Mesenchymal stem cell (in vitro differentiated cells and primary cell): Measurements from ENCODE around the gene TBL3.

ENCODE experiments used
- DNase-seq: peaks from one replicate; pipeline ENCODE4 v3.0.0-alpha.2; 2013
- H2AFZ ChIP-seq: one replicate; pipeline ENCODE4 v1.6.1; 2013; ENCODE audit warnings: low read depth, mild to moderate bottlenecking, control low read depth, inconsistent platforms, low read length, moderate library complexity
- H2AK5ac ChIP-seq: 2 replicates; pipeline ENCODE4 v1.6.1; 2013; ENCODE audit warnings: low read length, moderate library complexity, mild to moderate bottlenecking, inconsistent platforms; ENCODE audit not compliant: severe bottlenecking
- H2BK120ac ChIP-seq: one replicate; pipeline ENCODE4 v1.6.1; 2013; ENCODE audit warnings: low read depth, mild to moderate bottlenecking, inconsistent platforms, low read length, moderate library complexity
- H2BK12ac ChIP-seq, 2 experiments: one replicate each; pipeline ENCODE4 v1.6.1; 2013; ENCODE audit warnings: inconsistent platforms in 2 of 2, low read length in 2 of 2, mild to moderate bottlenecking in 2 of 2, moderate library complexity in 2 of 2, control low read depth in 1 of 2
- H2BK15ac ChIP-seq: one replicate; pipeline ENCODE4 v1.6.1; 2013; ENCODE audit warnings: mild to moderate bottlenecking, low read depth, inconsistent platforms; ENCODE audit not compliant: poor library complexity, severe bottlenecking
- H2BK5ac ChIP-seq: 2 replicates; pipeline ENCODE4 v1.6.1; 2013; ENCODE audit warnings: low read depth, mild to moderate bottlenecking, low read length, control low read depth, inconsistent platforms; ENCODE audit not compliant: poor library complexity, severe bottlenecking
- H3K14ac ChIP-seq, 2 experiments: one replicate each; pipeline ENCODE4 v1.6.1; 2013; ENCODE audit warnings: inconsistent platforms in 2 of 2, low read length in 2 of 2, control low read depth in 1 of 2, mild to moderate bottlenecking in 1 of 2, moderate library complexity in 1 of 2
- H3K18ac ChIP-seq, 2 experiments: one replicate each; pipeline ENCODE4 v1.6.1; 2013; ENCODE audit warnings: inconsistent platforms in 2 of 2, low read length in 2 of 2, control low read depth in 1 of 2, low read depth in 1 of 2, mild to moderate bottlenecking in 1 of 2
- H3K23ac ChIP-seq, 2 experiments: one replicate each; pipeline ENCODE4 v1.6.1; 2013; ENCODE audit warnings: inconsistent platforms in 2 of 2, low read length in 2 of 2, mild to moderate bottlenecking in 2 of 2, moderate library complexity in 2 of 2, control low read depth in 1 of 2
- H3K27ac ChIP-seq: 2 replicates; pipeline ENCODE4 v1.5.1; 2013; ENCODE audit warnings: mild to moderate bottlenecking, moderate library complexity, low read length, control low read depth, inconsistent platforms; ENCODE audit not compliant: poor library complexity, severe bottlenecking
- H3K27me3 ChIP-seq, 2 experiments: 2 replicates each; pipeline versions ENCODE4 v1.6.1 to v1.7.0; 2013; ENCODE audit warnings: low read length in 2 of 2, mild to moderate bottlenecking in 2 of 2, moderate library complexity in 2 of 2, control low read depth in 1 of 2, inconsistent platforms in 1 of 2; ENCODE audit not compliant: control insufficient read depth in 1 of 2, insufficient read depth in 1 of 2
- H3K36me3 ChIP-seq, 2 experiments: 2 replicates each; pipeline versions ENCODE4 v1.6.1 to v1.7.0; 2013; ENCODE audit warnings: low read length in 2 of 2, control low read depth in 1 of 2, inconsistent platforms in 1 of 2, low read depth in 1 of 2, mild to moderate bottlenecking in 1 of 2; ENCODE audit not compliant: insufficient read depth in 2 of 2, control insufficient read depth in 1 of 2
- H3K4ac ChIP-seq, 2 experiments: one replicate each; pipeline ENCODE4 v1.6.1; 2013; ENCODE audit warnings: inconsistent platforms in 2 of 2, low read length in 2 of 2, mild to moderate bottlenecking in 2 of 2, moderate library complexity in 2 of 2, control low read depth in 1 of 2, low read depth in 1 of 2
- H3K4me1 ChIP-seq: 2 replicates; pipeline ENCODE4 v1.6.1; 2013; ENCODE audit warnings: low read depth, low read length, control low read depth; ENCODE audit not compliant: control insufficient read depth, insufficient read depth
- H3K4me2 ChIP-seq: 2 replicates; pipeline ENCODE4 v1.6.1; 2013; ENCODE audit warnings: low read length, mild to moderate bottlenecking, inconsistent platforms; ENCODE audit not compliant: poor library complexity, severe bottlenecking
- H3K4me3 ChIP-seq, 2 experiments: 2 replicates each; pipeline versions ENCODE4 v1.5.1 to v1.7.0; 2013; ENCODE audit warnings: low read length in 2 of 2, mild to moderate bottlenecking in 2 of 2, control low read depth in 1 of 2, low read depth in 1 of 2; ENCODE audit not compliant: insufficient read depth in 1 of 2
- H3K79me1 ChIP-seq: replicated peaks from 2 replicates; pipeline ENCODE4 v1.6.1; 2013; ENCODE audit warnings: mild to moderate bottlenecking, control low read depth, low read length, inconsistent platforms; ENCODE audit not compliant: poor library complexity, severe bottlenecking
- H3K9ac ChIP-seq: 2 replicates; pipeline ENCODE4 v1.7.0; 2013; ENCODE audit warnings: mild to moderate bottlenecking, low read length, moderate library complexity
- H3K9me3 ChIP-seq: 2 replicates; pipeline ENCODE4 v1.7.0; 2013; ENCODE audit warnings: mild to moderate bottlenecking, low read length; ENCODE audit not compliant: control insufficient read depth
- H4K8ac ChIP-seq: one replicate; pipeline ENCODE4 v1.6.1; 2013; ENCODE audit warnings: inconsistent platforms, mild to moderate bottlenecking, low read length, moderate library complexity
- H4K91ac ChIP-seq: one replicate; pipeline ENCODE4 v1.6.1; 2013; ENCODE audit warnings: mild to moderate bottlenecking, low read length, inconsistent platforms
- WGBS: methylation state at CpG from one replicate; pipeline ENCODE4 v1.1.7; 2013; ENCODE audit warnings: mixed read lengths; 5-methylcytosine and 5-hydroxymethylcytosine counted together

Gene TBL3

DNA sequence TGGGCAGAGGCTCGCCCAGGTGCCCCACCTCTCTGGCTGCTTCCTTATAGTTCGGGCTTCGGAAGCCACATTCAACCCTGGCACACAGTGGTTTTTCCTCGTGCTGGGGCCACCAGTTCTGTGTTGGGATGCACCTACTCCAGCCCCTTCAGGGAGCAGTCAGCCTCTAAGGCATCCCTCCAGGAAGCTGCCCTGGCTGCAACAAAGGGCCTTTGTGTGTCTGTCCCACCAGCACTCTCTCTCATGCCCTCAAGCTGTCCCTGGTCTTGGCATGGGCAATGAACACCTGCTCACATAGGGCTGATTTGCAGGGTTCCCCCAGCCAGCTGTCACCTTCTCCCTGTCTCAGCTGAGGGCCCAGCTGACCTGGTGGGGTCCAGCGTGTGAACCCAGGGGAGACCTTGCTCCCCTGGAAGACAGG lies 10.2 kb downstream of the TBL3 start:
- DNase-seq: no peak
- peaks cover 31 to 51% of the 10 kb centered on the region in 2 experiments for H3K36me3 ChIP-seq
- H3K27ac ChIP-seq: no peak overlapping the region
- peaks cover 17% of the 10 kb centered on the region for H3K79me1 ChIP-seq
- H2BK5ac ChIP-seq: no peak overlapping the region
- H4K91ac ChIP-seq: no peak overlapping the region
- H3K4me1 ChIP-seq: peaks cover 35% of the 10 kb centered on the region
- no peak overlapping the region for H3K4ac ChIP-seq
- H2BK120ac ChIP-seq: no peak overlapping the region
- H3K9me3 ChIP-seq: no peaks in the 10 kb centered on the region
- H3K14ac ChIP-seq: no peak overlapping the region
- no peak overlapping the region for H2BK15ac ChIP-seq
- H3K18ac ChIP-seq: no peak overlapping the region
- peaks cover 35 to 41% of the 10 kb centered on the region in 2 experiments for H3K27me3 ChIP-seq
- H3K9ac ChIP-seq: no peak overlapping the region
- H4K8ac ChIP-seq: no peak overlapping the region
- H2AFZ ChIP-seq: no peak overlapping the region
- H3K4me2 ChIP-seq: no peak overlapping the region
- H3K23ac ChIP-seq: no peak overlapping the region
- 63% methylated on average over 5 of the region's 5 CpGs for WGBS
- no peak overlapping the region for H2AK5ac ChIP-seq
- H2BK12ac ChIP-seq: no peak overlapping the region
- no peak overlapping the region for H3K4me3 ChIP-seq

DNA sequence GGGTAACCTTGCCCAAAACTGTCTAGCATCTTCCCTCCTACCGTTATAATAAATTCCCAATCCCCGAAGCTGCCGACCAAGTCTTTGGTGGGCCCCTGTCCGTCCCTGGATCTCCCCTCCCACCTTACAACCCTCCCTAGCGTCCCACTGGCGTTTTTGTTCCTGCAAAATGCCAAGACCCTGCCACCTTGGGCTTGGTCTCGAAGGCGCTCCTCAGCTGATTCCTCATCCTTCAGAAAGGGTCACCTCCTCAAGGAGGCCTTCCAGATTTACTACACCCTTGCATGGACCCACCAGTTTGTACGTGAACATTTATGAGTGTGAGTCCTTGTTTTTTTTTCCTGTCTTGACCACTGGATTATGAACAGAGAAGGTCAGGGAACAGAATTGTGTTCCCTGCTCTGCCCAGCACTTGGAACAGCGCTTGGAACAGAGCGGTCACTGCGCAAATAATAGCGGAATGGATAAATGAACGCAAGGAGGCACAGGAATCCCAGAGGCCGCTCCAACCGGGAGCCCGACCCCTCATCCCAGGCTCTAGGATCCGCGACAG lies 11.2 kb downstream of the TBL3 start:
- no peak for DNase-seq
- peak overlapping the region in 1 of 2 experiments; percentile 91 for H3K23ac ChIP-seq
- no peak overlapping the region for H3K27ac ChIP-seq
- peak overlapping the region; percentile 90 for H2AFZ ChIP-seq
- no peak overlapping the region for H2BK120ac ChIP-seq
- 43% methylated on average over 19 of the region's 19 CpGs for WGBS
- no peak overlapping the region for H2BK15ac ChIP-seq
- no peak overlapping the region for H2AK5ac ChIP-seq
- peak overlapping the region in 1 of 2 experiments; percentile 88 for H3K18ac ChIP-seq
- H4K91ac ChIP-seq: no peak overlapping the region
- no peak overlapping the region for H3K4ac ChIP-seq
- H2BK12ac ChIP-seq: no peak overlapping the region
- H3K79me1 ChIP-seq: peaks cover 20% of the 10 kb centered on the region
- H2BK5ac ChIP-seq: no peak overlapping the region
- no peak overlapping the region for H4K8ac ChIP-seq
- no peak overlapping the region for H3K14ac ChIP-seq
- peak overlapping the region; percentile 81 for H3K9ac ChIP-seq
- peak overlapping the region; percentile 81 to 88 for H3K4me3 ChIP-seq
- no peaks in the 10 kb centered on the region for H3K9me3 ChIP-seq
- H3K27me3 ChIP-seq: peaks cover 35 to 41% of the 10 kb centered on the region in 2 experiments
- peaks cover 35% of the 10 kb centered on the region for H3K4me1 ChIP-seq
- peak overlapping the region; percentile 97 for H3K4me2 ChIP-seq
- H3K36me3 ChIP-seq: peaks cover 25 to 47% of the 10 kb centered on the region in 2 experiments

DNA sequence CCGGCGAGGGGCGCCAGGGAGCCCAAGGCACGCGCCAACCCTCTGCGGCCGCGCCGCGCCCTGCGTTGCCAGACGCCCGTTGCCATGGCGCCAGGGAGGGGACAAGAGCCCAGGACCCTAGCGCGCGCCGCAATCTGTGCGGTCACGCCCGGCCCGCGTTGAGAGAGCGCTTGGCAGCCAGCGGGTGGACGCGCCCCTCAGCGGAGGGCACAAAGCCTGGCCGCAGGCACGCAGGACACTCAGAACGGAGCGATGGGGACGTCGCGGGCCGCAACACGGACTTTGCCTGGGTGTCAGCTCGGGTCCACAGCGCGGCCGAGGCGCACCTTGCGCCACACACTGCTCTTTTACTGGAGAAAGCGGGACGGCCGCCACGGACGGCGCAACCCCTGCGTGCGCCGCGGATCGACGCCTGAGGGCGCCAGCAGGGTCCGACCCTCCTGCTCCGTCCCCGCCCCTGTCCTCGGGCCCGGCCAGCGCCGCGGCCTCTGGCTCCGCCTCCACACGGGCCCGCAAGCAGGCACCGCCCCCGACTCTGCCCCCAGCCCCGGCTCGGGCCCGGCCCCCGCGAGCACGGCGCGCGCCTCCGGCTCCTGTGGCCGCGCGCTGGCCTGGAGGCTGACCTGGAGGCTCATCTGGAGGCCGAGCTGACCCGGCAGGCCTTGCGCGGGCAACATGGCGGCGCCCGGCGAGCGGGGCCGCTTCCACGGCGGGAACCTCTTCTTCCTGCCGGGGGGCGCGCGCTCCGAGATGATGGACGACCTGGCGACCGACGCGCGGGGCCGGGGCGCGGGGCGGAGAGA lies 11.9 kb downstream of the TBL3 start, which contains the start of gene GFER:
Gene GFER (plus strand): TSS at position 650 of the 803 bp plus-strand sequence. CDS start 26 bp downstream, at position 676.
- Histone ChIP-seq H3K9me3 (no peaks in the 10 kb centered on the region), H2BK15ac (no peak within 1 kb of the TSS), H3K27me3 (peaks cover 39 to 44% of the 10 kb centered on the region in 2 experiments), H4K8ac (peak within 1 kb of the TSS; percentile 96), H3K4me3 (peak within 1 kb of the TSS; percentile 81 to 88), H3K4me1 (peaks cover 35% of the 10 kb centered on the region), H3K14ac (peak within 1 kb of the TSS in 1 of 2 experiments; percentile 91), H3K79me1 (peaks cover 20% of the 10 kb centered on the region), H3K18ac (peak within 1 kb of the TSS; percentile 75 to 88), H3K4me2 (peak within 1 kb of the TSS; percentile 97), H3K4ac (peak within 1 kb of the TSS; percentile 58 to 76), H2AK5ac (no peak within 1 kb of the TSS), H2BK12ac (peak within 1 kb of the TSS in 1 of 2 experiments; percentile 85), H2AFZ (peak within 1 kb of the TSS; percentile 90), H2BK5ac (no peak within 1 kb of the TSS), H3K27ac (no peak within 1 kb of the TSS), H2BK120ac (peak within 1 kb of the TSS; percentile 74), H3K36me3 (peaks cover 19 to 44% of the 10 kb centered on the region in 2 experiments), H3K9ac (peak within 1 kb of the TSS; percentile 89), H4K91ac (no peak within 1 kb of the TSS), H3K23ac (peak within 1 kb of the TSS in 1 of 2 experiments; percentile 91)
- DNase-seq: peak; percentile 92
- under 1% methylated on average over 89 of the region's 109 CpGs for WGBS
